ENCODE measurements around the gene CD151. TPM values are rescaled to one million over a fixed set of nuclear protein-coding genes. Genes with fewer than 3 reads are reported as not detected.

Gene CD151
- total RNA-seq, 4 donors from 2014 or later = 102 to 277 (median 237) TPM

- H3K4me1 ChIP-seq = no peaks in the 10 kb centered on the region
- no peak overlapping the region for H3K4me3 ChIP-seq
- no peaks in the 10 kb centered on the region for H3K27me3 ChIP-seq
- TF ChIP-seq CTCF (IDR thresholded peaks at IDR 0.05) (no peak), POLR2A (IDR thresholded peaks at IDR 0.05) (no peak)
- no peak overlapping the region for H3K27ac ChIP-seq
- no peak for DNase-seq
- H3K36me3 ChIP-seq = no peaks in the 10 kb centered on the region
- H3K9me3 ChIP-seq = no peaks in the 10 kb centered on the region
These were observed 47.7 kb downstream of the CD151 start for GRCh38 chr11:880447-880846.

- Histone ChIP-seq H3K27me3 (no peaks in the 10 kb centered on the region), H3K36me3 (no peaks in the 10 kb centered on the region)
- no peak for DNase-seq
These were observed 49.8 kb downstream of the CD151 start for GRCh38 chr11:882596-882995.

GRCh38 chr11:883527-883926, 50.8 kb downstream of the CD151 start:
- peaks cover 0 to 9% (median 0%) of the 10 kb centered on the region in 3 donors for H3K36me3 ChIP-seq
- no peaks in the 10 kb centered on the region for H3K4me1 ChIP-seq
- H3K27me3 ChIP-seq = no peaks in the 10 kb centered on the region

More at GRCh38 chr11:882596-882995, 49.8 kb downstream of the CD151 start:
- H3K27ac ChIP-seq = no peak overlapping the region
- no peaks in the 10 kb centered on the region for H3K9me3 ChIP-seq
- TF ChIP-seq POLR2A (IDR thresholded peaks at IDR 0.05) = no peak
- TF ChIP-seq CTCF (IDR thresholded peaks at IDR 0.05) = no peak
- no peak overlapping the region for H3K4me3 ChIP-seq
- no peaks in the 10 kb centered on the region for H3K4me1 ChIP-seq

GRCh38 chr11:884578-885070, 51.9 kb downstream of the CD151 start:
- TF ChIP-seq POLR2A (IDR thresholded peaks at IDR 0.05) (no peak), CTCF (IDR thresholded peaks at IDR 0.05) (no peak)
- Histone ChIP-seq H3K36me3 (peaks cover 0 to 10% (median 0%) of the 10 kb centered on the region in 3 donors), H3K4me1 (no peaks in the 10 kb centered on the region), H3K27ac (no peak overlapping the region), H3K27me3 (no peaks in the 10 kb centered on the region), H3K4me3 (no peak overlapping the region), H3K9me3 (no peaks in the 10 kb centered on the region)
- DNase-seq = no peak

More at GRCh38 chr11:883527-883926, 50.8 kb downstream of the CD151 start:
- Histone ChIP-seq H3K4me3 (no peak overlapping the region), H3K27ac (no peak overlapping the region), H3K9me3 (no peaks in the 10 kb centered on the region)
- DNase-seq = no peak
- TF ChIP-seq POLR2A (IDR thresholded peaks at IDR 0.05) (no peak), CTCF (IDR thresholded peaks at IDR 0.05) (no peak)

- Histone ChIP-seq H3K27ac (no peak overlapping the region), H3K4me3 (no peak overlapping the region), H3K9me3 (no peaks in the 10 kb centered on the region), H3K27me3 (no peaks in the 10 kb centered on the region), H3K4me1 (no peaks in the 10 kb centered on the region), H3K36me3 (peaks cover 0 to 10% (median 0%) of the 10 kb centered on the region in 3 donors)
- TF ChIP-seq CTCF (IDR thresholded peaks at IDR 0.05) (no peak), POLR2A (IDR thresholded peaks at IDR 0.05) (no peak)
- DNase-seq = no peak
These were observed 53.8 kb downstream of the CD151 start for GRCh38 chr11:886568-886967.

- TF ChIP-seq POLR2A (IDR thresholded peaks at IDR 0.05) (no peak), CTCF (IDR thresholded peaks at IDR 0.05) (no peak)
- Histone ChIP-seq H3K9me3 (no peaks in the 10 kb centered on the region), H3K36me3 (peaks cover 0 to 10% (median 0%) of the 10 kb centered on the region in 3 donors), H3K27me3 (no peaks in the 10 kb centered on the region), H3K4me1 (no peaks in the 10 kb centered on the region), H3K27ac (no peak overlapping the region), H3K4me3 (no peak overlapping the region)
- DNase-seq = no peak
These were observed 54.8 kb downstream of the CD151 start for GRCh38 chr11:887589-887988.
